ENCODE results near the gene TFAP2A.

The TFAP2A gene

DNA sequence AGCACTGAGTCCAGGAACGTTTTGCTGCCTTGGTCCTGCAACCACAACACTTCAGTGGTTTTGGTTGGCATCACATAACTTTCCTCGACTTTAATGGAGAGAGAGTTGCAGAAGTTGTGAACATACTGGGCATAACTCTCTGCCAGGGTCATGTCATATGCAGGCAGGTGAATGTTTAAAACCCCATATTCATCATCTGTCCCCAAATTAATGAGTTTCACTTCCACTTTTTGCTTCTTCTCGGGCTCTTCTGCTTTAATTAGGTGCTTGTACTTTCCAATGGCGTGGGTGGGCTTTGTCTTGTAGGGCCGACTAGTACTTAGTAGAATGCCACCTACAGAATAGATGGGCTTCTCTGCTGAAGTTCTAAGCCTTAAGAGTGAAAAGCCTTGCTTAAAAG is 45.2 kb upstream of the TFAP2A start:
- TF ChIP-seq, protein P1, sequence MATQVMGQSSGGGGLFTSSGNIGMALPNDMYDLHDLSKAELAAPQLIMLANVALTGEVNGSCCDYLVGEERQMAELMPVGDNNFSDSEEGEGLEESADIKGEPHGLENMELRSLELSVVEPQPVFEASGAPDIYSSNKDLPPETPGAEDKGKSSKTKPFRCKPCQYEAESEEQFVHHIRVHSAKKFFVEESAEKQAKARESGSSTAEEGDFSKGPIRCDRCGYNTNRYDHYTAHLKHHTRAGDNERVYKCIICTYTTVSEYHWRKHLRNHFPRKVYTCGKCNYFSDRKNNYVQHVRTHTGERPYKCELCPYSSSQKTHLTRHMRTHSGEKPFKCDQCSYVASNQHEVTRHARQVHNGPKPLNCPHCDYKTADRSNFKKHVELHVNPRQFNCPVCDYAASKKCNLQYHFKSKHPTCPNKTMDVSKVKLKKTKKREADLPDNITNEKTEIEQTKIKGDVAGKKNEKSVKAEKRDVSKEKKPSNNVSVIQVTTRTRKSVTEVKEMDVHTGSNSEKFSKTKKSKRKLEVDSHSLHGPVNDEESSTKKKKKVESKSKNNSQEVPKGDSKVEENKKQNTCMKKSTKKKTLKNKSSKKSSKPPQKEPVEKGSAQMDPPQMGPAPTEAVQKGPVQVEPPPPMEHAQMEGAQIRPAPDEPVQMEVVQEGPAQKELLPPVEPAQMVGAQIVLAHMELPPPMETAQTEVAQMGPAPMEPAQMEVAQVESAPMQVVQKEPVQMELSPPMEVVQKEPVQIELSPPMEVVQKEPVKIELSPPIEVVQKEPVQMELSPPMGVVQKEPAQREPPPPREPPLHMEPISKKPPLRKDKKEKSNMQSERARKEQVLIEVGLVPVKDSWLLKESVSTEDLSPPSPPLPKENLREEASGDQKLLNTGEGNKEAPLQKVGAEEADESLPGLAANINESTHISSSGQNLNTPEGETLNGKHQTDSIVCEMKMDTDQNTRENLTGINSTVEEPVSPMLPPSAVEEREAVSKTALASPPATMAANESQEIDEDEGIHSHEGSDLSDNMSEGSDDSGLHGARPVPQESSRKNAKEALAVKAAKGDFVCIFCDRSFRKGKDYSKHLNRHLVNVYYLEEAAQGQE (IDR thresholded peaks at IDR 0.05; ENCODE audit: insufficient read depth in 1 of 2, low read depth in 2 of 2, low read length in 2 of 2): no peak
- TF ChIP-seq POLR2AphosphoS5 (IDR thresholded peaks at IDR 0.05; ENCODE audit: low read depth, low read length) (no peak), TAF1 (IDR thresholded peaks at IDR 0.05; ENCODE audit: borderline replicate concordance, insufficient read depth, low read length) (no peak), SIN3A (IDR thresholded peaks at IDR 0.05; ENCODE audit: borderline replicate concordance, insufficient read depth, low read length) (no peak), FOXP2 (optimal IDR thresholded peaks at IDR 0.05; ENCODE audit: borderline replicate concordance, extremely low read depth, extremely low read length, insufficient read depth) (no peak)

DNA sequence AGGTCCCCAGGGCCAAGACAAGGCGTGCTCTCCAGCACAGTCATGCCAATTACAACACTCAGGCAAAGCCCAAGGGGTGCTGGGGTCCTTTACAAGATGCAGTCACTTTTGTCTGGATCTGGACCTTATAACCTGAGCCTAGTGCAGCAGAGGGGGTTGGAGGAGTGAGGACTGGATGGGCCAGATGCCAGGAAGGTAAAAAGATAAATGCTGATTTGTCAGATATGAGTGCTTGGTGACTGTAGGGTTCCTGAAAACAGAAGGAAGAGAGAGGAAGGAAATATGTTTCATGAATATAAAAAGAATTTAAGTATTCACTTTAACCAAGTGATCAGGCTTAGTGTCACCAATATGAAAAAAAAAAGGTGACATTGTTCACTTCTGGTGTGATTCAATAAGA is 43.4 kb upstream of the TFAP2A start:
- TF ChIP-seq TAF1 (IDR thresholded peaks at IDR 0.05; ENCODE audit: borderline replicate concordance, insufficient read depth, low read length) (no peak), FOXP2 (optimal IDR thresholded peaks at IDR 0.05; ENCODE audit: borderline replicate concordance, extremely low read depth, extremely low read length, insufficient read depth) (no peak), POLR2AphosphoS5 (IDR thresholded peaks at IDR 0.05; ENCODE audit: low read depth, low read length) (no peak), SIN3A (IDR thresholded peaks at IDR 0.05; ENCODE audit: borderline replicate concordance, insufficient read depth, low read length) (no peak)
- TF ChIP-seq, protein P1 (IDR thresholded peaks at IDR 0.05; ENCODE audit: insufficient read depth in 1 of 2, low read depth in 2 of 2, low read length in 2 of 2): no peak

DNA sequence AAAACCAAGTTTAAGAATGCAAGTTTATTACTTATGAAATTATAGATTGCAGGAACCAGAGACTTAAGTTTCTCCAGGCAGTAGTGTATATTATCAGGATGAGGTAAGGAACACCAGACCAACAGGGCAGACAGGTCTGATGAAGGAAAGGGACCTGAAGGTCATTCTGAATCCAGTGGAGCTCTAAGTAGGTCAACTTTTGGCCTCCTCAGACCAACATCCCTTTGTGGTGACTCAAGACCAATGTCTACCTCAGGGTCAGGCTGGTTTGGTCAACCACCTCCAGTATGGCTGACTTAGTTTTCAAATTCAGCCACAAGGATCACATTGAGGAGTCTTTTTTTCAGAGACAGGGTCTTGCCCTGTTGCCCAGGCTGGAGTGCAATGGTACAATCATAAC is 38.7 kb upstream of the TFAP2A start:
- TF ChIP-seq FOXP2 (optimal IDR thresholded peaks at IDR 0.05; ENCODE audit: borderline replicate concordance, extremely low read depth, extremely low read length, insufficient read depth) (no peak), POLR2AphosphoS5 (IDR thresholded peaks at IDR 0.05; ENCODE audit: low read depth, low read length) (no peak), SIN3A (IDR thresholded peaks at IDR 0.05; ENCODE audit: borderline replicate concordance, insufficient read depth, low read length) (no peak), TAF1 (IDR thresholded peaks at IDR 0.05; ENCODE audit: borderline replicate concordance, insufficient read depth, low read length) (no peak)
- TF ChIP-seq, protein P1 (IDR thresholded peaks at IDR 0.05; ENCODE audit: insufficient read depth in 1 of 2, low read depth in 2 of 2, low read length in 2 of 2): no peak

DNA sequence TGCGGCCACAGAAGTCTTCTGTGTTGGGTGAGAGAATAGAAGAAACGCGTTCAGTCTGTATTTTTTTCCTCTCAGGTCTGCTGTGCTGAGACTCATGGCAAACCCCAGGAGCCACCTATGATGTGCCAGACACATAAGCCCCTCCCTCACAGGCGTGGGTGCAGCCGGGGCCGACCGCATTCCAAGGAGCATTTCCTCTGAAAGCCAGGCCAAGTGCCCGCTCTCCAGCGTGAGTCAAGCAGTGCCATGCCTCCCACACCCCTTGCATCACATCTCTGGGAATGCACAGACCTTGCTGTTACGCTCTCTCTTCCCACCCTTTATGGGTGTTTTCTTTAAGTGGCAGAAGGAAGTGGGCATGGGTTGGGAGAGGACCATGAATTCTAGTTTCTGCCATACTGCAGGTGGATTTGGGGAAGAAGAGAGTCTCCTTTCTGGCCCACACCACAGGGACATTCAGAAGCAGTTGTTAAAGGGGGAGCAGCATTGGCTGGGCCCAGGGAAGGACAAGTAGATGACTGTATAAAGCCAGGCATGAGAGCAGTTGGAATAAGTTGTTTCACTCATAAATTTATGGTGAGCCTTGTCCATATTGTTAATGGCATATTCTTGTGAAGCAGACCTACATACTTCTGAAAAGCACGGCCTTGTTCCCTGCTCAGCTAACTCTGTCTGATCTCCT is 37.1 kb upstream of the TFAP2A start:
- TF ChIP-seq FOXP2 (optimal IDR thresholded peaks at IDR 0.05; ENCODE audit: borderline replicate concordance, extremely low read depth, extremely low read length, insufficient read depth) (no peak), TAF1 (IDR thresholded peaks at IDR 0.05; ENCODE audit: borderline replicate concordance, insufficient read depth, low read length) (no peak)

DNA sequence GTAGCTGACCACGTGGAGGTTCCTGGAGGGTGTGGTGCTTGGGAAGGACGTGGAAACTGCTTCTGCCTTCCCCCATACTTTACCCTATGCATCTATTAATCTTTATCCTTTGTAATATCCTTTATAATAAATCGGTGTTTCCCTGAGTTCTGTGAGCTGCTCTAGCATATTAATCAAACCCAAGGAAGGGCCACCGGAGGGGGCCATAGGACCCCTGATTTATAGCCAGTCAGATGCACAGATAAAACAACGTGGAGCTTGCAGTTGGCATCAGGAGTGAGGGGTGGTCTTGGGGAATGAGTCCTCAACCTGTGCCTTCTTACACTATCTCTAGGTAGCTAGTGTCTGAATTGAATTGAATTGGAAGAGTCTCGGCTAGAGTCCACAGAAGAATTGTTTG is 36.5 kb upstream of the TFAP2A start:
- TF ChIP-seq, protein P1 (IDR thresholded peaks at IDR 0.05; ENCODE audit: insufficient read depth in 1 of 2, low read depth in 2 of 2, low read length in 2 of 2): no peak
- TF ChIP-seq TAF1 (IDR thresholded peaks at IDR 0.05; ENCODE audit: borderline replicate concordance, insufficient read depth, low read length): no peak
- TF ChIP-seq SIN3A (IDR thresholded peaks at IDR 0.05; ENCODE audit: borderline replicate concordance, insufficient read depth, low read length): no peak
- TF ChIP-seq POLR2AphosphoS5 (IDR thresholded peaks at IDR 0.05; ENCODE audit: low read depth, low read length): no peak
- no peak for TF ChIP-seq FOXP2 (optimal IDR thresholded peaks at IDR 0.05; ENCODE audit: borderline replicate concordance, extremely low read depth, extremely low read length, insufficient read depth)

Measured in PFSK-1 (cell line).